ENCODE data around the gene GSG1.

DNA sequence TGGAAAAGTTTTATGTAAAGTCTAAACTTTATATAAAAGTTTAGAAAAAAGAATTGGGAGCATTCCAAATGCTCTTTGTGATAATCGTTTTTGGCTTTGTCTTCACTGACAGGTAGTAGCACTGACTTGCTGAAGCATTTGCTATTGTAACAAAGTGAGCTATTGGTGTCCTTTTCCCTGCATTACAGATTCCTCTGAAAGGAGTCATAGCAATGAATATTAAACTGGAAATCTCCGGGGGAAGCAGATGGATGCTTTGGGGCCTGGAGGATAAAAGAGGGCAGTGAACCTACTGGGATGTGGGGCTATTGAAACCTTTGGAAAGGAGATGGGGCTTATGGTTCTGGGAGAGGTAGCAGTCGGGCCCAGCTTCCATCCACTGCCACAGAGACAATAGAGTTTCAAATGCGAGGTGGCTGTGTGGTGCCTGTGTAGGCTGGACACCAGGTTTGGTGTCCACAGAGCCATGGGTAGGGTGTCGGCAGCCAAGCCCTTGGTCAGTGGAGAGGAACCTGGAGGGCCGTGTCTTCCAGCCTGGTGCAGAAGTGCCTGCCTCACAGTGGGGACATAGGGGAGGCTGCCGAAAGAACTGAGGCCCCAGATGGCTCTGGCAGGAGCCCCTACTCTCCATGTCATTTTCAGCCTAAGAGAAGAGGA, 10.1 kb downstream of the GSG1 start:
- TF ChIP-seq, protein P1, sequence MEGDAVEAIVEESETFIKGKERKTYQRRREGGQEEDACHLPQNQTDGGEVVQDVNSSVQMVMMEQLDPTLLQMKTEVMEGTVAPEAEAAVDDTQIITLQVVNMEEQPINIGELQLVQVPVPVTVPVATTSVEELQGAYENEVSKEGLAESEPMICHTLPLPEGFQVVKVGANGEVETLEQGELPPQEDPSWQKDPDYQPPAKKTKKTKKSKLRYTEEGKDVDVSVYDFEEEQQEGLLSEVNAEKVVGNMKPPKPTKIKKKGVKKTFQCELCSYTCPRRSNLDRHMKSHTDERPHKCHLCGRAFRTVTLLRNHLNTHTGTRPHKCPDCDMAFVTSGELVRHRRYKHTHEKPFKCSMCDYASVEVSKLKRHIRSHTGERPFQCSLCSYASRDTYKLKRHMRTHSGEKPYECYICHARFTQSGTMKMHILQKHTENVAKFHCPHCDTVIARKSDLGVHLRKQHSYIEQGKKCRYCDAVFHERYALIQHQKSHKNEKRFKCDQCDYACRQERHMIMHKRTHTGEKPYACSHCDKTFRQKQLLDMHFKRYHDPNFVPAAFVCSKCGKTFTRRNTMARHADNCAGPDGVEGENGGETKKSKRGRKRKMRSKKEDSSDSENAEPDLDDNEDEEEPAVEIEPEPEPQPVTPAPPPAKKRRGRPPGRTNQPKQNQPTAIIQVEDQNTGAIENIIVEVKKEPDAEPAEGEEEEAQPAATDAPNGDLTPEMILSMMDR (IDR thresholded peaks at IDR 0.05; ENCODE audit: control extremely low read depth in 1 of 3, insufficient read depth in 1 of 3, low read depth in 1 of 3, low read length in 3 of 3): no peak
- TF ChIP-seq POLR2A (IDR thresholded peaks at IDR 0.05; ENCODE audit: control extremely low read depth in 1 of 2, low read depth in 2 of 2, low read length in 2 of 2): no peak

Data from H1 (cell line).